AG04449 (cell line): ENCODE results near the gene MTHFR.
A peak's percentile ranks its signal among the peaks of the same experiment; 100 is the strongest.

Experiments
- CTCF ChIA-PET: fragments of 350-600 bp; formaldehyde crosslinking; extraction: SDS; loops from one replicate; lab custom pipeline; 2021; ENCODE audit warnings: antibody characterized with exemption; lab: Yijun Ruan, JAX
- POLR2A ChIA-PET: fragments of 400-600, 350-600 bp; formaldehyde crosslinking; extraction: SDS; loops from one replicate; lab custom pipeline; 2020; ENCODE audit warnings: antibody characterized with exemption, inconsistent platforms; lab: Yijun Ruan, JAX
- DNase-seq: peaks from one replicate; pipeline ENCODE4 v3.0.0-alpha.2; 2010; ENCODE audit warnings: low read depth, low spot score
- H3K4me3 ChIP-seq: 2 replicates; pipeline ENCODE4 v1.5.1; 2011; ENCODE audit warnings: low read depth, mild to moderate bottlenecking, control low read depth, low read length
- CTCF ChIP-seq: IDR thresholded peaks from one replicate; pipeline ENCODE4 v1.5.1; 2011; ENCODE audit warnings: mild to moderate bottlenecking, moderate library complexity, low read length, control low read depth, inconsistent platforms; ENCODE audit not compliant: insufficient read depth; ENCODE audit errors: missing control alignments

MTHFR gene

GRCh38 chr1:11825131-11825530 lies 19.4 kb upstream of the MTHFR start:
- DNase-seq = no peak
- ChIA-PET POLR2A (interaction anchor here (1.3 kb wide), 1 partner anchor 83 kb away, joined by 5 read pairs; no protein-coding TSS in a partner anchor), CTCF (interaction anchor here (8.7 kb wide), 1 partner anchor 13 kb away, joined by 86 read pairs; no protein-coding TSS in a partner anchor)
- no peak for TF ChIP-seq CTCF
- no peak overlapping the region for H3K4me3 ChIP-seq

GRCh38 chr1:11823366-11824137 lies 17.8 kb upstream of the MTHFR start:
- DNase-seq = no peak
- no peak overlapping the region for H3K4me3 ChIP-seq
- CTCF ChIA-PET = interaction anchor here (0.9 to 8.7 kb wide), 3 partner anchors 15 to 786 kb away, joined by 3 to 86 read pairs (median 4); no protein-coding TSS in a partner anchor
- POLR2A ChIA-PET = interaction anchor here (0.7 to 1.3 kb wide), 2 partner anchors 57 to 85 kb away, joined by 4 to 5 read pairs; no protein-coding TSS in a partner anchor
- TF ChIP-seq CTCF = no peak

- POLR2A ChIA-PET = interaction anchor here (1.3 to 1.8 kb wide), 2 partner anchors 17 to 87 kb away, joined by 4 to 10 read pairs; no protein-coding TSS in a partner anchor
- CTCF ChIA-PET = interaction anchor here (1.2 to 8.7 kb wide), 2 partner anchors 16 to 35 kb away, joined by 3 to 86 read pairs; no protein-coding TSS in a partner anchor
Measured at GRCh38 chr1:11822091-11822490, 16.3 kb upstream of the MTHFR start.

GRCh38 chr1:11817192-11817591 lies 11.4 kb upstream of the MTHFR start:
- TF ChIP-seq CTCF = no peak
- no peak for DNase-seq
- ChIA-PET POLR2A (no interaction called here), CTCF (no interaction called here)
- H3K4me3 ChIP-seq = no peak overlapping the region

More at GRCh38 chr1:11822091-11822490, 16.3 kb upstream of the MTHFR start:
- DNase-seq = no peak
- no peak for TF ChIP-seq CTCF
- no peak overlapping the region for H3K4me3 ChIP-seq

- H3K4me3 ChIP-seq = no peak overlapping the region
- ChIA-PET POLR2A (no interaction called here), CTCF (no interaction called here)
- TF ChIP-seq CTCF = no peak
- no peak for DNase-seq
Measured at GRCh38 chr1:11813021-11813420, 7.3 kb upstream of the MTHFR start.

- no peak for TF ChIP-seq CTCF
- peak overlapping the region; percentile 95 for H3K4me3 ChIP-seq
- CTCF ChIA-PET = interaction anchor here (0.6 to 2.5 kb wide), 4 partner anchors 9 to 87 kb away, joined by 3 to 9 read pairs (median 3); no protein-coding TSS in a partner anchor
- POLR2A ChIA-PET = interaction anchor here (0.9 to 1.6 kb wide), 3 partner anchors 71 to 103 kb away, joined by 3 to 12 read pairs (median 5); partner anchors contain the start of gene AGTRAP
- DNase-seq = no peak
Measured at GRCh38 chr1:11807133-11807532, 1.4 kb upstream of the MTHFR start.
